Peyer's patch (tissue), 4 donors: ENCODE data around the gene ASB2. TPM values are rescaled to one million over a fixed set of nuclear protein-coding genes. Genes with fewer than 3 reads are reported as not detected.

ENCODE experiments used
- DNase-seq, 3 donors: peaks; one replicate each; pipeline ENCODE4 v3.0.0-alpha.2; 2017 to 2019
- H3K27ac ChIP-seq, 4 donors: fragments of 200-600 bp; sonication (generic); one replicate each; pipeline ENCODE4 v1.5.1; 2016 to 2019
- H3K27me3 ChIP-seq, 2 donors: fragments of 200-600 bp; sonication (generic); one replicate each; pipeline ENCODE4 v1.5.1; 2019
- H3K36me3 ChIP-seq, 3 donors: fragments of 200-600 bp; sonication (generic); one replicate each; pipeline ENCODE4 v1.5.1; 2016 to 2019
- H3K4me1 ChIP-seq, 4 donors: fragments of 200-600 bp; sonication (generic); one replicate each; pipeline ENCODE4 v1.5.1; 2016 to 2019
- H3K4me3 ChIP-seq, 4 donors: fragments of 200-600 bp; sonication (generic); 1 replicate in 3 of 4; 2 replicates in 1 of 4; pipeline ENCODE4 v1.5.1; 2016 to 2019; ENCODE audit warnings: mild to moderate bottlenecking in 1 of 4
- H3K9me3 ChIP-seq, 4 donors: fragments of 200-600 bp; sonication (generic); one replicate each; pipeline ENCODE4 v1.5.1; 2016 to 2019; ENCODE audit warnings: mild to moderate bottlenecking in 1 of 4
- POLR2A ChIP-seq, 2 donors: fragments of 450-650 bp; IDR thresholded peaks; one replicate each; pipeline ENCODE4 v1.5.1; 2017; ENCODE audit warnings: antibody characterized with exemption in 2 of 2, mild to moderate bottlenecking in 2 of 2, moderate library complexity in 2 of 2
- total RNA-seq, 4 donors: library from RNA; depleted of rRNA; stranded (reverse); fragments of >200 nt; gene quantifications; one replicate each; pipeline ENCODE4 v1.1.0, GENCODE V29; 2016
- TF ChIP-seq, protein P1 (sequence below), 6 experiments: fragments of 450-650 bp in 4 of 6; fragments of 200-600 bp in 2 of 6; sonication (generic) in 1 of 6; IDR thresholded peaks; one replicate each; pipeline ENCODE4 v1.5.1; 2017 to 2019; ENCODE audit warnings: antibody characterized with exemption in 6 of 6, mild to moderate bottlenecking in 3 of 6, moderate library complexity in 1 of 6

The ASB2 gene
- total RNA-seq, 4 donors from 2014 or later: 3.2 to 32.2 (median 5.4) TPM

GRCh38 chr14:93936245-93936644 is 40.1 kb downstream of the ASB2 start:
- no peak for DNase-seq
- no peak for TF ChIP-seq POLR2A (IDR thresholded peaks at IDR 0.05)
- TF ChIP-seq, protein P1, sequence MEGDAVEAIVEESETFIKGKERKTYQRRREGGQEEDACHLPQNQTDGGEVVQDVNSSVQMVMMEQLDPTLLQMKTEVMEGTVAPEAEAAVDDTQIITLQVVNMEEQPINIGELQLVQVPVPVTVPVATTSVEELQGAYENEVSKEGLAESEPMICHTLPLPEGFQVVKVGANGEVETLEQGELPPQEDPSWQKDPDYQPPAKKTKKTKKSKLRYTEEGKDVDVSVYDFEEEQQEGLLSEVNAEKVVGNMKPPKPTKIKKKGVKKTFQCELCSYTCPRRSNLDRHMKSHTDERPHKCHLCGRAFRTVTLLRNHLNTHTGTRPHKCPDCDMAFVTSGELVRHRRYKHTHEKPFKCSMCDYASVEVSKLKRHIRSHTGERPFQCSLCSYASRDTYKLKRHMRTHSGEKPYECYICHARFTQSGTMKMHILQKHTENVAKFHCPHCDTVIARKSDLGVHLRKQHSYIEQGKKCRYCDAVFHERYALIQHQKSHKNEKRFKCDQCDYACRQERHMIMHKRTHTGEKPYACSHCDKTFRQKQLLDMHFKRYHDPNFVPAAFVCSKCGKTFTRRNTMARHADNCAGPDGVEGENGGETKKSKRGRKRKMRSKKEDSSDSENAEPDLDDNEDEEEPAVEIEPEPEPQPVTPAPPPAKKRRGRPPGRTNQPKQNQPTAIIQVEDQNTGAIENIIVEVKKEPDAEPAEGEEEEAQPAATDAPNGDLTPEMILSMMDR (IDR thresholded peaks at IDR 0.05): peak in 5 of 6 experiments; percentile 14 to 33 (median 17)
- Histone ChIP-seq H3K36me3 (no peaks in the 10 kb centered on the region), H3K4me3 (no peak overlapping the region), H3K9me3 (no peaks in the 10 kb centered on the region), H3K27ac (no peak overlapping the region), H3K27me3 (no peaks in the 10 kb centered on the region), H3K4me1 (peaks cover 0 to 13% (median 4%) of the 10 kb centered on the region in 4 donors)

- H3K27ac ChIP-seq: no peak overlapping the region
Observed at GRCh38 chr14:93935213-93935612, 41.2 kb downstream of the ASB2 start.

DNA sequence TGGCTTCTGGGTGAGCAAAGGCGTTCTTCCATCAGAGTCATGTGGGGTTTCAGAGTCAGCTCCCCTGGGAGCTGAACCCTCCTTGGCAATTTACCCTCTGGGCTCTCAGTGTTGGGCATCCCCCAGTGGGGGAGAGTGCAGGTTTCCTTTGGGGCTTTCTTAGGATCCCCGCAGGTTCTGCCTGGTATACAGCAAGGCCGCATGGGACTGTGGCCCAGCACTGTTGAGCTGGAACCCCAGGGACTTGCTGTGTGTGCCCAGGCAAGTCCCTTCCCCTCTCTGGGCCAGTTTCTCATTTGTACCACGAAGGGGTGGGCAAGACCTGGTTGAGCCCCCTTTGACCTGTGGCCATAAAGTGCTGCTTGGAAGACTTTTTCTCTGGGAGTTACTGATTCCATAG is 43.7 kb downstream of the ASB2 start:
- Histone ChIP-seq H3K27me3 (no peaks in the 10 kb centered on the region), H3K4me1 (no peaks in the 10 kb centered on the region), H3K27ac (no peak overlapping the region), H3K4me3 (no peak overlapping the region), H3K36me3 (no peaks in the 10 kb centered on the region), H3K9me3 (no peaks in the 10 kb centered on the region)
- DNase-seq: no peak
- TF ChIP-seq, protein P1 (IDR thresholded peaks at IDR 0.05): no peak
- no peak for TF ChIP-seq POLR2A (IDR thresholded peaks at IDR 0.05)

More at GRCh38 chr14:93935213-93935612, 41.2 kb downstream of the ASB2 start:
- H3K9me3 ChIP-seq: no peaks in the 10 kb centered on the region
- DNase-seq: no peak
- TF ChIP-seq, protein P1 (IDR thresholded peaks at IDR 0.05): no peak
- TF ChIP-seq POLR2A (IDR thresholded peaks at IDR 0.05): no peak
- H3K27me3 ChIP-seq: no peaks in the 10 kb centered on the region
- H3K4me3 ChIP-seq: no peak overlapping the region
- peaks cover 0 to 13% (median 4%) of the 10 kb centered on the region in 4 donors for H3K4me1 ChIP-seq
- H3K36me3 ChIP-seq: no peaks in the 10 kb centered on the region

DNA sequence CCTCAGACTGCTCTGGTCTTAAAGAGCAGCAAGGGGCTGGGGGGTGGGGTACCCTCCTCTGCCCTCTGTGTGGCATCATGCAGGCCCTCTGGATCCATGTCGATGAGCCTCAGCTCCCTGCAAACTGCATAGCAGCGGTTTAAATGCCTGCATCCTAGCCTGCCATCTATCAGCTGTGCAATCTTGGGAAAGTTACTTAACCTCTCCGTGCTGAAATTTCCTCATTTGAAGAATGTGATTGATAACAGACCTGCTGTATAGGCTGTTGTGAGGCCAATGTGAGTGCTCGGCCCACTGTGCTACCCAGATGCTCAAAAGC is 45.4 kb downstream of the ASB2 start:
- Histone ChIP-seq H3K4me1 (no peaks in the 10 kb centered on the region), H3K27me3 (no peaks in the 10 kb centered on the region), H3K27ac (no peak overlapping the region), H3K36me3 (no peaks in the 10 kb centered on the region), H3K4me3 (no peak overlapping the region), H3K9me3 (no peaks in the 10 kb centered on the region)
- DNase-seq: no peak
- TF ChIP-seq, protein P1 (IDR thresholded peaks at IDR 0.05): no peak
- no peak for TF ChIP-seq POLR2A (IDR thresholded peaks at IDR 0.05)

DNA sequence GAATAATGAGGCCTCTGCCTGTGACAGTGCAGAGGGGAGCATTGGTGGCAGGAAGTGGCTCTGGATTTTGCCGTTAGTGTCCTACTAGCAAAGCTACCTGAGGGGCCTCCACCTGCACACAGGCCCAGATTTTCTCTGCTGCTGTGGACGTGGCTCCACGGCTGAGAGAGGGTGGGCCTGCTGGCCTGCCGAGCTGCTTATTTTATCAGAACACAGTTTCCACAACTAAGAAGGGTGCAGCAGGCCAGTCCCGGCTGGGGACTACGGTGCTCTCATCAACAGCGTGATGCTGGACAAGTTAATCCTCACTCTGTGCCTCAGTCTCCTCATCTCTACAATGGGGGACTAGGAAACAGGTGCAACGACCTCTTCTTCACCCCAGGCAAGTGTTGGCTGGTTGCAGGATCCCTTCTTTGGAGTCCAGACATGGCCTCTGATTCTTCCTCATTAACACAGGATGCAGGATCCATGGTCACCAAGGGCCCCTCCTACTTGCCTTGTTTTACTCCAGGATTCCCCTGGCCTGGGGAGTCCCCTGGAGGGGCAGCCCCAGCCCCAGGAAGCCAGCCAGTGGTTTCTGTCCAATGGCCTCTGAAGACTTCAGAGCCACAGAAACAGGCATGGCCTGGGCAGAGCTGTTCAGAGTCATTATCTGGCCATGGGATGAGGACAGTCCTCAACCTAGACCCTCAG is 45.9 kb downstream of the ASB2 start:
- no peak for DNase-seq
- H3K9me3 ChIP-seq: no peaks in the 10 kb centered on the region
- H3K36me3 ChIP-seq: no peaks in the 10 kb centered on the region
- TF ChIP-seq, protein P1 (IDR thresholded peaks at IDR 0.05): no peak
- TF ChIP-seq POLR2A (IDR thresholded peaks at IDR 0.05): no peak
- no peaks in the 10 kb centered on the region for H3K4me1 ChIP-seq
- H3K27ac ChIP-seq: no peak overlapping the region
- H3K27me3 ChIP-seq: no peaks in the 10 kb centered on the region
- no peak overlapping the region for H3K4me3 ChIP-seq
